Bronchial epithelial cell (primary cell): Measurements from ENCODE around the gene TPRG1. TPM values are rescaled to one million over a fixed set of nuclear protein-coding genes. Genes with fewer than 3 reads are reported as not detected.

Experiments used
- DNase-seq: peaks from one replicate; pipeline ENCODE4 v3.0.0-alpha.2; 2010; ENCODE audit warnings: low read depth
- FAIRE-seq: peaks from 2 replicates; lab custom pipeline; 2011; peaks lifted over from hg19 to GRCh38; lab: Jason Lieb, UNC
- H3K27me3 ChIP-seq: 2 replicates; pipeline ENCODE4 v1.5.1; 2011; ENCODE audit warnings: low read length; ENCODE audit not compliant: control insufficient read depth, insufficient read depth
- H3K36me3 ChIP-seq: 2 replicates; pipeline ENCODE4 v1.5.1; 2011; ENCODE audit warnings: low read length; ENCODE audit not compliant: control insufficient read depth, insufficient read depth
- H3K4me3 ChIP-seq: 2 replicates; pipeline ENCODE4 v1.5.1; 2011; ENCODE audit warnings: mild to moderate bottlenecking, low read depth, low read length, control low read depth
- total RNA-seq: library from RNA; depleted of rRNA; stranded (reverse); fragments of >200 nt; gene quantifications from 2 replicates; pipeline ENCODE4 v1.2.1, GENCODE V29; 2014
- TF ChIP-seq, protein P1 (sequence below): IDR thresholded peaks from 2 replicates; pipeline ENCODE4 v1.5.1; 2011; ENCODE audit warnings: mild to moderate bottlenecking, moderate library complexity, low read length, control low read depth, inconsistent platforms; ENCODE audit not compliant: insufficient read depth, severe bottlenecking

TPRG1 gene
- total RNA-seq, 1 donor from 2014 or later: 1.6 TPM

DNA sequence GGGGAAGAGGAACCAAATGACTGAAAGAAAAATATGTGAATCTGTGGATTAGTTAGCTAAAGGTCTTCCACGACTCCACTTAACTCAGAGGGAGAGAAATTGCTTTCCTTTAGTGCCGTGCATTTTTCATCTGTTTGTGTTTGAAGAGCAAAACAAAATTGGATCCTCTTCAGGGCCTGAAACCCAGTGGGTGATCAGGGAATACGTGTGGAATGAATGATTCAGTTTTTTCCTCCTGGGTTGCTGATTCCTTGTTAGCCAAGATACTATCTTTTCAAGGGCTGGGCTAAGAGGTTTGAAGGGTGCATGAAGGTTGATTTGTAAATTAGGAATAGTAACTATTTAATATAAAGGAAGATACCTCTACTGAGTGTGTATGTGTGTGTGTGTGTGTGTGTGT is 61.0 kb downstream of the TPRG1 start:
- TF ChIP-seq, protein P1, sequence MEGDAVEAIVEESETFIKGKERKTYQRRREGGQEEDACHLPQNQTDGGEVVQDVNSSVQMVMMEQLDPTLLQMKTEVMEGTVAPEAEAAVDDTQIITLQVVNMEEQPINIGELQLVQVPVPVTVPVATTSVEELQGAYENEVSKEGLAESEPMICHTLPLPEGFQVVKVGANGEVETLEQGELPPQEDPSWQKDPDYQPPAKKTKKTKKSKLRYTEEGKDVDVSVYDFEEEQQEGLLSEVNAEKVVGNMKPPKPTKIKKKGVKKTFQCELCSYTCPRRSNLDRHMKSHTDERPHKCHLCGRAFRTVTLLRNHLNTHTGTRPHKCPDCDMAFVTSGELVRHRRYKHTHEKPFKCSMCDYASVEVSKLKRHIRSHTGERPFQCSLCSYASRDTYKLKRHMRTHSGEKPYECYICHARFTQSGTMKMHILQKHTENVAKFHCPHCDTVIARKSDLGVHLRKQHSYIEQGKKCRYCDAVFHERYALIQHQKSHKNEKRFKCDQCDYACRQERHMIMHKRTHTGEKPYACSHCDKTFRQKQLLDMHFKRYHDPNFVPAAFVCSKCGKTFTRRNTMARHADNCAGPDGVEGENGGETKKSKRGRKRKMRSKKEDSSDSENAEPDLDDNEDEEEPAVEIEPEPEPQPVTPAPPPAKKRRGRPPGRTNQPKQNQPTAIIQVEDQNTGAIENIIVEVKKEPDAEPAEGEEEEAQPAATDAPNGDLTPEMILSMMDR: no peak
- FAIRE-seq (no peak), DNase-seq (no peak)
- H3K4me3 ChIP-seq: no peak overlapping the region
- no peaks in the 10 kb centered on the region for H3K36me3 ChIP-seq
- H3K27me3 ChIP-seq: no peaks in the 10 kb centered on the region

DNA sequence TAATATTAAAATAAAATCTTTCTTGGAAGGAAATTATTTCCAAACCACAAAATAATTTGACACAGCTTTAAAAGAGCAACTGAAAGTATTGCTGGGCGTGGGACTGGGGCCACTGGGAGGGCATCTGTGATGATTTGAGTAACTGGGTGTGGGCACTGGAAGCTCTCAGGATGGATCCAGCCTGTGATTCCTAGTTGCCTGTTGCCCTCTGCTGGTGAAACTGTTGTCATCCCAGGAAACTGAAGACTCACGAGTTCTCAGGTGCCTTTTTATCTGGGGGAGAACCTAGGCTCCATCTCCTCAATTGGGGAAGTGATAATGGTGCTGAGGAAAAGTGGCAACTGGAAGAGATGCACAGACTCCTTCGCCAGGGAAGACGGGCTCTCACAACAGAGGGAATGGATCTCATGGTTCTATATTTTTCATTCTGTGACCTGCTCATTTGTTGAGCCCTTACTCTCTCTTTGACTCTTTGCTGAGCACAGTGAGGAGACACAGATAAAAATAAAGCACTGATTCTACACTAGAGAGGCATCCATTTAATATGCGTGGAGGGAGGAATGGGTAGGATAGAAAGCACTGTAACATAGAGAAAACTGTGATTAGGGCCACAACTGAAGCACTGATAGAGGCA is 61.6 kb downstream of the TPRG1 start:
- DNase-seq: peak; percentile 72
- no peaks in the 10 kb centered on the region for H3K36me3 ChIP-seq
- TF ChIP-seq, protein P1: peak; percentile 87
- FAIRE-seq: peak; percentile 90
- no peaks in the 10 kb centered on the region for H3K27me3 ChIP-seq
- no peak overlapping the region for H3K4me3 ChIP-seq

DNA sequence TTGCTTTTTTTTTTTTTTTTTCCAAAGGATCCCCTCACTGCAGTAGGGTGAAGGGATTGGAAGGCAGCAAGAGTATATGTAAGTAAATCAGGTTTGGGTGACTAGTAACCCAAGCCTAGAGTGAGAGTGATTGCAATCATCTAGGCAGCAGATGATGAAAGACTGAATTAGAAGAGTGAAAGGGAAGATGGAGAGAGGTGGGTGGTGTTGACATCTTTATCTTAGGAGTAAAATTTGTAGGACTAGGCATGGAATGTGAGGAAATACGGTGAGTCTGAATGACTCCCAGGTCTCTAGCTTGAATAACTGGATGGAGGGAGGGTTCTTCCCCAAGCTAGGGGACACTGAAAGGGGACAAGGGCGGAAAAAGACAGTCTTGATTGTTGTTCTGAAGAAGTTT is 63.4 kb downstream of the TPRG1 start:
- TF ChIP-seq, protein P1: no peak
- no peaks in the 10 kb centered on the region for H3K36me3 ChIP-seq
- no peak overlapping the region for H3K4me3 ChIP-seq
- FAIRE-seq (no peak), DNase-seq (no peak)
- no peaks in the 10 kb centered on the region for H3K27me3 ChIP-seq

DNA sequence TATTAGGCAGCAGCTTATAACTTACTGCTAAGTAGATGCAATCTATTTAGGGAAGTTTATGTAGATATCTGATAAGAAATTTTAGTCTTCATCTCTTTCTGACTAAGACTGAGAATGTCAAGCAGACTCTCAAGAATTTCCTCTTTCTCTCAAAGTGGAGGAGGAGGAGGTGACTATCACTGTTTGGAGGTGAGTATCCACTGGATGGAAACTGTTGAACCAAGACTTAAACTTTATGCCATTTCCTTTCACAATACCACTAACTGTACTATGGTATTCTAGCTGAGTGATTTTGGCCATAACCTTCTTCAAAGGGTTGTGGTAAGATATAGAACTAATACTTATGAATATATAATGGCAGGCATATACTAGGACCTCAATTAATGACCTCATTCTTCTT is 64.6 kb downstream of the TPRG1 start:
- no peaks in the 10 kb centered on the region for H3K36me3 ChIP-seq
- DNase-seq: no peak
- H3K27me3 ChIP-seq: no peaks in the 10 kb centered on the region
- no peak overlapping the region for H3K4me3 ChIP-seq
- TF ChIP-seq, protein P1: no peak
- no peak for FAIRE-seq

DNA sequence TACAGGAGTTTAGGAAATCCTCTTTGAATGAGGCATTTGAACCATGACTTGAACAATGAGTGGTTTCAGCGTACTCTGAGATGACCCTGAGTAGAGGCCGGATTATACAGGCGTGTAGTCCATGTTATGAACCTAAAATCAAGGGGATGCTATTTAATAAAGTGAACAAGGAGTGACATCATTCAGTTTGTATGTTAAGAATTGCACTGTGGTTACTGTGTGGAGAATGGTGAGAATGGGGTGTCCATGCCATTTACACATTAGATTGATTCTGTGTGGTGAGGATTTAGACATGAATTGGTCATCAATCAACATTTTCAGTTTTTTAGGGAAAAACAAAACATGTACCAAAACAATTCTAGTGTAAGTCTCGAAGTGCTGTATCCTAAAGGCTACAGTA is 65.8 kb downstream of the TPRG1 start:
- Histone ChIP-seq H3K36me3 (no peaks in the 10 kb centered on the region), H3K4me3 (no peak overlapping the region), H3K27me3 (no peaks in the 10 kb centered on the region)
- TF ChIP-seq, protein P1: no peak
- DNase-seq (no peak), FAIRE-seq (no peak)

DNA sequence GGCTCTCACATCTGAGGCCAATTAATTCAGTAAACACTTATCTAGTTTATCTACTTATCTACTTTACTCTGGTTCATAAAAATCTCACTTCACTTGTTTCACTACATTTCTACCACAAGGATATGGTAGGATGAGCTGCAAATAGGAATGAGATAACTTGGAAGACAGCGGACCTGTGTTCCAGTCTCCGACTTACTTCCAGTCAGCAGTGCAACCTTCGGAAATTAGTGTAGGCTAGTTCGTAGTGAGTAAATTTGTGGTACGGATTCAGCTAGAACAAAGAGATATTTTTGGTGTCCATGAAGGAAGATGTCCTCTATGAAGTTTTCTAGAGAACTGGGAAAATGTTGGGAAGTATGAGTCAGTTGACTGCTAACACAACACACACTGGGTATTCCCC is 66.3 kb downstream of the TPRG1 start:
- H3K27me3 ChIP-seq: no peaks in the 10 kb centered on the region
- DNase-seq (no peak), FAIRE-seq (no peak)
- no peak overlapping the region for H3K4me3 ChIP-seq
- TF ChIP-seq, protein P1: no peak
- H3K36me3 ChIP-seq: no peaks in the 10 kb centered on the region
